ENCODE results near the gene ARNT2.

Gene ARNT2

DNA sequence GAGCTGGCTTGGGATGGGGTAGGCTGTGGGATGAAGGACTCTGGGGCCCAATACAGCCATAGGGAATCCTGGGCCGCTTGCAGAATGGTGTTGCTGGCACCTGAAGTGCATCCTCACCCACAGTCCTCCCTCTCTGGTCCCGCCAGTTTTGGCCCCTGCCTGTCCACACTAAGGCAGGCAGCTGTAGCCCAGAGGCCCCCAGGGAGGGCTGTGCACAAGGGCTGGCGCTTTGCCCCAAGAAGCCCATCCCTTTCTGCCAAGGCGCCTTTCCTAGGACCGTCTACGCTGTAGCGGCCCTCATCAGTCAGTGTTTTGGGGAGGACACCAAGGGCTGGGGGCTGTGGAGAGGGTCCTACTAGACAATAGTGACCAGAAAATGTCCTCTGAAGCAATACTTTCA lies 174.7 kb downstream of the ARNT2 start:
- DNase-seq (ENCODE audit: low spot score): no peak

DNA sequence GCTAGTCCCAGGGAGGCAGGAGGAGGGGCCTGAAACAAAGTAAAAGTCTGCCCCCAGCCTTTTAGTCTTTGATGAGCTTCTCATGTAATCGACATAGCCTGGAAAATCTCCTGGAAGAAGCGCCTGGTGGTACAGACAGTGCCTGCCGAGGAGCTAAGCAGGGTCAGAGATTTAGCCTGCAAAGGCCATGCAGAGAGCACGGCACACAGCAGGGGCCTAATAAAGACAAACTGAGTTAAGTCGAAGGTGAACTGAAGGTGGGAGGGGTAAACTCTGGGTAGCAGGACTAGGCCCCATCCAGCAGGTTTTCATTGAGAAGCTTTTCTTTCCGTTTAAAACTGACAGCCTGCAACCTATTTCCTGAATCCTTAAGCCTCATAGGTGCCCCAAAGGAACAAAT lies 175.4 kb downstream of the ARNT2 start:
- no peak for DNase-seq (ENCODE audit: low spot score)

DNA sequence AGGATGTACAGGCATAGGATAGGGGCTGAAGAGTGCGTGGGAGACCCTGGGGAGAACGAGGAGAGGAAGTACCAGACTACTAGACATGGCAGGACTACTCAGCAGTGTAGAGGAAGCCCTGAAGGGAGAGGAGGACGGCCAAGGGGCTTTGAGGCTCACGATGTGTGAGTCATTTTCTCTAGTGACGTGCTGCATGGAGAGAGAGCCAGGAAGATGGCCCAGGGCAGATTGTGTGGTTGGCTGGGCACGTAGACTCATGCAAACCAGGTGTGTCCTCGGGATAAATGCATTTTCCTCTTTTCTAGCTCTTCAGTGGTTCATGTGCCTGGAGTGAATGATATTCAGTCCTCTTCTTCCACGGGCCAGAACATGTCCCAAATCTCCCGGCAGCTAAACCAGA lies 175.9 kb downstream of the ARNT2 start:
- DNase-seq (ENCODE audit: low spot score): no peak

- DNase-seq (ENCODE audit: low spot score): no peak
Observed at GRCh38 chr15:80580536-80581260, 176.5 kb downstream of the ARNT2 start.

DNA sequence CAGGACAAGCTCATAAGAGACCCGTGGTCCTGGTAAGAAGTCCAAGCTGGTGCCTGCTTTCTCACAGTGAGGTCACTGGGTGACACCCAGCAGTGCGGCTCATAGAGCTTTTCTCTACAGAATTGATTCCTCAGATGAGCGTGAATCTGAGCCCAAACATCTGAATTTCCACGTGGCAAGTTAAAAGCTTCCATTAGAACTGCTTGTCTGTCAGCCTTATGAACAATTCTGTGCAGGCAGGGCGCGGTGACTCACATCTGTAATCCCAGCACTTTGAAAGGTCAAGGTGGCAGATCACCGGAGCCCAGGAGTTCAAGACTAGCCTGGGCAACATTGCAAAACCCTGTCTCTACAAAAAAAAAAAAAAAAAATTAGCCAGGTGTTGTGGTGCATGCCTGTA lies 177.8 kb downstream of the ARNT2 start:
- no peak for DNase-seq (ENCODE audit: low spot score)

DNA sequence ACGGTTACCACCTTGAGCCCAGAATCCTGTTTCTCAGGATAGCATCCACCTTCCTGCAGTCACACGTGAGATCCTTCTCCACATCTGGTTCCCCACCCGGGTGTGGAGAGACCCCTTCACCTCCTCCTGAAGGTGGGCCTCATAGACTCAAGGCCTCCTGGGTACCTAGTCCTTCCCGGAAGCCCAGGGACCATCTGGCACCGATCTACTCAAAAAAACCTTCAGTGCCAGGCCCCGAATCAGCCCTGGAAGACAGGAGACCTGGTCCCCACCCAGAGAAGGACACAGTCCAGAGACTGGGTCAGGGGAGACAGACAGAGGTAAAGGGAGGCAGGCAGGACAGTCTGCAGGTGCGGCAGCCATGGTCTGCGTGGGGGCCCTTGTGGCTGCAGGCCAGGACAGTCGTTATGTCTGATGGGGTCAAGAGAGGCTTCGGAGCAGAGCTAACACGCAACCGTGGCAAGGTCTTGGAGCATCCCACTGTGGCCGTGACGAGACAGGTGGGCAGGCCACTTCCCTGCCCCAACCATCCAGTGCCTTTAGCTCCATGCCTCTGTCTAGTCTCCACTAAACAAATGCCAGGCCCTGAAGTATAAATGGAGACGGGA lies 178.7 kb downstream of the ARNT2 start:
- no peak for DNase-seq (ENCODE audit: low spot score)

DNA sequence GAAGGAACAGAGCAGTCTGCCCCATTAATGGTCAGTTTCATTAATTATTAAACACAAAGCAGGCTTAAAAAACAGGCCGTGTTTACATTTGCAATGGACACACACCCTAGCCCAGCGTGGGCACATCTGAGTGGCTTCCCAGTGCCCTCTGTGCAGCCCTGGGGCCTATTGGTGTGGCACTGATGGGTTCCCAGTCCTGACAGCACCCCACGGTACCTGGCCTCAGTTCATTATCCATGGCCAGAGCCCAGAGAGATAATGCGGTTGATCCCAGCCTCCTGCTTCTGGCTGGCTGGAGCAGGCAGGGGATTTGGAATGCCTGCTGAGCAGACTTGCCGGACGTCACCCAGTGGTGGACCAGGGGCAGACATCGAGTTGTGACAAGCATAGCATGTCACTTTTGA lies 180.4 kb downstream of the ARNT2 start:
- no peak for DNase-seq (ENCODE audit: low spot score)

- DNase-seq (ENCODE audit: low spot score): no peak
Observed at GRCh38 chr15:80584973-80585525, 180.9 kb downstream of the ARNT2 start.

- no peak for DNase-seq (ENCODE audit: low spot score)
Observed at GRCh38 chr15:80585544-80586018, 181.4 kb downstream of the ARNT2 start.

DNA sequence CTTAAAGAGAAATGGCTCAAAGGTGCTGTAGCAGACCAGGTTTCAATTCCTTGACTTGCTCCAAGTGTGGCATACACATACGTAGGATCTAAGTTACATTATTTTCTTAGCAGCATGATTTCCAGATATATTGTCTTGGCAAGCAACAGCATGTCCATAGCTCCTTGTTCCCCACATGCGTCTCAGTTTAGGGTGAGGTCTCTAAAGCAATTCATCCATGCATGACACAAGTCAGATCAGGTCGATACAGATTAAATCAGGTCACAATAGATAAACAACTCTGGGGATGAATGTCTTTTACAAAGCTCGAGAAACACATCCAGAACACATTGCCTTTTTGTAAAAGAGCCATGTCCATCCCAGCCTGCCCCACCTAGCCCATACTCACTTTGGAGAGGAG lies 182.0 kb downstream of the ARNT2 start:
- DNase-seq (ENCODE audit: low spot score): no peak

- no peak for DNase-seq (ENCODE audit: low spot score)
Observed at GRCh38 chr15:80587007-80587406, 182.8 kb downstream of the ARNT2 start.

GRCh38 chr15:80587816-80588456 lies 183.8 kb downstream of the ARNT2 start:
- DNase-seq (ENCODE audit: low spot score): no peak

- no peak for DNase-seq (ENCODE audit: low spot score)
Observed at GRCh38 chr15:80588801-80589200, 184.6 kb downstream of the ARNT2 start.

DNA sequence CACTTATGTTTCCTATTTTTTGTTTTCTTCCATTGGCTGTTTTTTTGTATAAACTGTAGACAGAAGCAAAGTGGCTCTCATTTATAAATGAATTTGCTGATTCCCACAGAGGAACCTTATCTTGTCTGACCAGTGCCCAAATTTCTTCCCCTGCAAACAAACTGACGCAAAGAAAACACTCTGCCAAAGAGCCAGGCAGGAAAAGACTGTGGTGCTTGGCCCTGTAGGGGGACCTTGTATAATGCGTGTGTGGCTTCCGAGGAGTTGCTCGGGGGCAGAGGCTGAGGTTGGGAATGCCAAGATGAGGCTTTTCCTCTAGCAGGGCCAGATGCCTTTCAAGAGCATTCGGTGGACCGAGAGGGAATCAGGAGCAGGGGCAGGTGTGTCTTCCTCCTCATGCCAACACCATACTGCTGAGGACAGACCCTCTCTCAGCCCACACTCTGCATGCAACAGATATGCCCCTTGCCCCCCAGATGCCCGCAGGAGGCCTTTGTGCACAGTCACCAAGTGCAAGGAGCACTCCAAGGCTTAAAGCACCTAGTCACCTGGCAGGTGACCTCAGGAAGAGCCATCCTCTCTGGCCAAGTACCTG lies 186.7 kb downstream of the ARNT2 start:
- no peak for DNase-seq (ENCODE audit: low spot score)

DNA sequence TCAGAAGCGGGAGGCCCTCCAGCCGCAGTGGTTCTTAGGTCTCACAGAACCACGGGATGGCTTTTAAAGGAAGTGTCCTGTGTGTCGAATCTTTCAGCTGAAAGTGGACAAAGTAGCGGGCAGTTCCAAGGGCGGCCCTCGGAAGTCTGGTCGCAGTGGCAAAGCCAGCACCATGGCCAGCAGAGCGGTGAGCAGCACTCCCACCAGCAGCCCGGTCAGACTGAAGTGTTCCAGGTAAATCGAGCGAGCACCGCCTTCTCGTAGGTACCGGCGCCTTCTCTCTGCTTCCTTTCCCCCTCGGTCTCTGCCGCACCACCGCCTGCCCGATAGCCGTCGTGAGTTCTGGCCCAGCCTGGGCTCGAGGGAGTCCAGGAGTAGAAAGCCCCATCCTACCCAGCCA lies 187.3 kb downstream of the ARNT2 start:
- DNase-seq (ENCODE audit: low spot score): no peak

DNA sequence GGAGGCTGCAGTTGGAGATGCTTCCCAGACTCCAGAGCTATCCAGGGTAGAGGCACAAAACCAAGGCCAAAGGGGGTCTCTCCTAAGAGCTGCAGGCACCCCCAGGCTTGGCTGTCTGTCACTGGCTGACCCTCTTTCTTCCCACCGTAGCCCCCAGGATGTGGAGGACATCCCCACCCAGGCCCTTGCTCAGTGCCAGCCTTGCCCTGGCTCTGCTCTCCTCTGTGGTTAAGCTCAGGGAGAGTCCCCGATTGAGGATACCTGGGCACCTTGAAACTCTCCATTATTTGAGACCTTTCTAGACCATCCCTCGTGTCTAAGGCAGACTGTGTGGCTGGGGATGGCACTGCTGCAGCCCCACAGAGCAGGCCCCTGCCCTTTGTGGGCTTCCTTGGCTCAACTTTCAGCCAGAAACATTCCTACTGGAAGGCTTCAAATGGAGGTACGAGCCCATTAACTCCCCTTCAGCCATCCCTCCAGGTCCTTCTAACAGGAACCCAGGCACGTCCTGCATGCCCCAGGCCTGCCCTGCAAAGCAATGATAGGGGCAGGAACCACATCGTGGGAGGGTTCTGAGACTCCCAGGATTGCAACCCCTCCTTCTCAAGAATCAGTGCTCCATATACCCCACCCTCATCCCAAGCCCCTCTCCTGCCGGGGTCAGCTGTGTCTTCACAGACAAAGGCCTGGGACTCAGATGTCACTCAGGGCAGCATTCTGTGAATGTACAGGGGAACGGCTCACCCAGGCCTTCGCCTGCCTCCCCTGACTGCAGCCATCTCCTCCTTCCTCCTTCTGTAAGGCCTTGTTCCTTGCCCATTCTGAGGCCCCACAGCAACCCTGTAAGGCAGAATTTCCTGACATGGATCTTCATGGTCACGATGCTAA lies 188.0 kb downstream of the ARNT2 start:
- no peak for DNase-seq (ENCODE audit: low spot score)

GRCh38 chr15:80593486-80594030 lies 189.4 kb downstream of the ARNT2 start:
- no peak for DNase-seq (ENCODE audit: low spot score)

- no peak for DNase-seq (ENCODE audit: low spot score)
Observed at GRCh38 chr15:80594091-80594889, 190.1 kb downstream of the ARNT2 start.

DNA sequence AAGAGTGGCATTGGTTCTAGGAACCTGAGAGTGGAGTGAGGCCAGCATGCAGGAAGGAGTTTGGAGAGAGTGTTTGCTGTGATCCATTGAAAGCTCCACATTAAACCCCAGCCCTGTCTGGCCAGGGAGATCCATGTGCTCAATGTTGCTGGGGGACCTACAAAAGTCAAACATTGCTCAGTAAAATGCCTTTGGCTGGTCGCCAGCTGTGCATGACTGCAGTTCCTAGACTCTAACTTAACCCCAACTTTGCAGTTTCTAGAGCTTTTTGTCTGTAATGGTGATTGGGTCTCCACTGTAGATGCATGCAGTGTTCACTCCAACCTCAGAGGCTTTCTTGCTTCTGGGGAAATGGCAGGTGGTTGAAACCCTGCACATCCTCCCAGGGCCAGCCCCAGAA lies 191.2 kb downstream of the ARNT2 start:
- DNase-seq (ENCODE audit: low spot score): no peak

- no peak for DNase-seq (ENCODE audit: low spot score)
Observed at GRCh38 chr15:80596521-80596976, 192.4 kb downstream of the ARNT2 start.
